Suprapubic skin (tissue), 4 donors: ENCODE data around the gene CDC14A. TPM values are rescaled to one million over a fixed set of nuclear protein-coding genes. Genes with fewer than 3 reads are reported as not detected.
"Not testable (repeated sequence)": the region's sequence is repeated elsewhere in the genome, so short reads cannot be mapped to it uniquely, and the experiment has no call there.

Experiments used
- DNase-seq, 2 donors: peaks; one replicate each; pipeline ENCODE4 v3.0.0-alpha.2; 2019; ENCODE audit warnings: low spot score in 2 of 2
- H3K27ac ChIP-seq: fragments of 200-600 bp; sonication (generic); one replicate; pipeline ENCODE4 v1.5.1; 2019
- H3K27me3 ChIP-seq: fragments of 200-600 bp; sonication (generic); one replicate; pipeline ENCODE4 v1.5.1; 2019
- H3K36me3 ChIP-seq: fragments of 200-600 bp; sonication (generic); one replicate; pipeline ENCODE4 v1.5.1; 2019
- H3K4me1 ChIP-seq: fragments of 200-600 bp; sonication (generic); one replicate; pipeline ENCODE4 v1.5.1; 2019
- H3K4me3 ChIP-seq: fragments of 200-600 bp; sonication (generic); one replicate; pipeline ENCODE4 v1.5.1; 2019; ENCODE audit warnings: mild to moderate bottlenecking
- H3K9me3 ChIP-seq: fragments of 200-600 bp; sonication (generic); one replicate; pipeline ENCODE4 v1.5.1; 2019
- CTCF ChIP-seq, 2 donors: fragments of 200-600 bp in 1 of 2; fragments of 450-650 bp in 1 of 2; sonication (generic) in 1 of 2; IDR thresholded peaks; one replicate each; pipeline ENCODE4 v1.5.1; 2016 to 2019; ENCODE audit warnings: antibody characterized with exemption in 2 of 2, mild to moderate bottlenecking in 1 of 2, moderate library complexity in 1 of 2
- EP300 ChIP-seq: sonication (generic); formaldehyde crosslinking; IDR thresholded peaks from one replicate; pipeline ENCODE4 v1.6.1; 2017; ENCODE audit warnings: antibody characterized with exemption
- POLR2A ChIP-seq, 2 donors: fragments of 450-650 bp; IDR thresholded peaks; one replicate each; pipeline ENCODE4 v1.6.1; 2017; ENCODE audit warnings: antibody characterized with exemption in 2 of 2, mild to moderate bottlenecking in 2 of 2, moderate library complexity in 2 of 2
- POLR2AphosphoS5 ChIP-seq, 3 donors: sonication (generic); formaldehyde crosslinking; IDR thresholded peaks; one replicate each; pipeline ENCODE4 v1.6.1; 2017; ENCODE audit warnings: antibody characterized with exemption in 3 of 3
- WGBS: methylation state at CpG from one replicate; pipeline ENCODE4 v1.1.5; 2018; 5-methylcytosine and 5-hydroxymethylcytosine counted together
- total RNA-seq, 4 donors: library from RNA; depleted of rRNA; stranded (reverse); fragments of >200 nt; gene quantifications; one replicate each; pipeline ENCODE4 v1.1.0, GENCODE V29; 2016

CDC14A gene
- total RNA-seq, 4 donors from 2014 or later = 9.9 to 22.8 (median 17.5) TPM

DNA sequence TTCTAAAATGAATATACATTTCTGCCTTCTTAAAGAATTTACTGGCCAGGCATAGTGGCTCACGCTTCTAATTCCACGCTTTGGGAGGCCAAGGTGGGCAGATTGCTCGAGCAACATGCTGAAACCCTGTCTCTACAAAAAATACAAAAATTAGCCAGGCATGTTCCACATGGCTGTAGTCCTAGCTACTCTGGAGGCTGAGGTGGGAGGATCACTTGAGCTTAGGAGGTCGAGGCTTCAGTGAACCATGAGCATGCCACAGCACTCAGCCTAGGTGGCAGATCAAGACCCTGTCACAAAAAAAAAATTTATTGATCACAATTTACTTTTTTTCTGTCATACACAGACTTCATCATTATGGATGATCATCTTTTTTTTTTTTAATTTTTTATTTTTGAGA is 11.5 kb downstream of the CDC14A start:
- no peak for DNase-seq
- Histone ChIP-seq H3K36me3 (no peaks in the 10 kb centered on the region), H3K27ac (no peak overlapping the region), H3K4me1 (peaks cover 14% of the 10 kb centered on the region), H3K27me3 (no peaks in the 10 kb centered on the region), H3K9me3 (no peaks in the 10 kb centered on the region), H3K4me3 (no peak overlapping the region)
- 97% methylated on average over 4 of the region's 4 CpGs for WGBS
- TF ChIP-seq EP300 (no peak), POLR2A (IDR thresholded peaks at IDR 0.05) (no peak), CTCF (IDR thresholded peaks at IDR 0.05) (no peak), POLR2AphosphoS5 (IDR thresholded peaks at IDR 0.05) (no peak)

DNA sequence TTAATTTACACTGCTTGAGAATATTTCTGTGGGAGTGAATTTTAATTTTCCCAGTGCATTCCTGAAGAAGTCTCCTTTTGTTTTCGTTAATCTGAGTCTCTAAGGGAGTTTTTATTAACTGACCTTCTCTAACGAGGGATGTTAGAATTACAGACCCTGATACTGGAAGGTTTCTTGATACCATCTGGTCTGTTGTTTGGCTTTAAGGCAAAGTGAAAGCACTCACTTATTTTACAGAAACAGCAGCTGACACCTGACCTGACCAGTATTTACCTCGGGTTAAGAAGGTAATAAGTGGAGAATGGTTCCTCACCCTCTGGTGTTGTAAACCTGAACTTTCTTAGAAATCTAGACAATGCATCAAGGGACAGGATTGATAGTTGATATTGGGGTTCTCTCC is 12.4 kb downstream of the CDC14A start:
- 65% methylated on average over 3 of the region's 3 CpGs for WGBS

GRCh38 chr1:100366209-100366525 is 13.9 kb downstream of the CDC14A start:
- no peaks in the 10 kb centered on the region for H3K36me3 ChIP-seq
- no peak overlapping the region for H3K4me3 ChIP-seq
- no peaks in the 10 kb centered on the region for H3K27me3 ChIP-seq
- peaks cover 7% of the 10 kb centered on the region for H3K4me1 ChIP-seq
- 74% methylated on average over 1 of the region's 1 CpG for WGBS
- no peak overlapping the region for H3K27ac ChIP-seq
- no peaks in the 10 kb centered on the region for H3K9me3 ChIP-seq
- TF ChIP-seq EP300 (no peak), POLR2A (IDR thresholded peaks at IDR 0.05) (no peak), CTCF (IDR thresholded peaks at IDR 0.05) (no peak), POLR2AphosphoS5 (IDR thresholded peaks at IDR 0.05) (no peak)
- no peak for DNase-seq

More for the DNA sequence above, 12.4 kb downstream of the CDC14A start:
- no peak overlapping the region for H3K27ac ChIP-seq
- H3K36me3 ChIP-seq = no peaks in the 10 kb centered on the region
- no peak overlapping the region for H3K4me3 ChIP-seq
- H3K4me1 ChIP-seq = peaks cover 8% of the 10 kb centered on the region
- DNase-seq = no peak
- no peak for TF ChIP-seq POLR2AphosphoS5 (IDR thresholded peaks at IDR 0.05)
- TF ChIP-seq EP300 = no peak
- TF ChIP-seq POLR2A (IDR thresholded peaks at IDR 0.05) = no peak
- TF ChIP-seq CTCF (IDR thresholded peaks at IDR 0.05) = no peak
- no peaks in the 10 kb centered on the region for H3K9me3 ChIP-seq
- H3K27me3 ChIP-seq = no peaks in the 10 kb centered on the region

- not testable (repeated sequence) for H3K27me3 ChIP-seq, H3K4me3 ChIP-seq, H3K9me3 ChIP-seq, DNase-seq, H3K27ac ChIP-seq, H3K4me1 ChIP-seq, H3K36me3 ChIP-seq
- 100% methylated on average over 4 of the region's 4 CpGs for WGBS
Measured at GRCh38 chr1:100369339-100369738, 17.0 kb downstream of the CDC14A start.

- 95% methylated on average over 5 of the region's 5 CpGs for WGBS
- not testable (repeated sequence) for H3K4me3 ChIP-seq
Measured at GRCh38 chr1:100373953-100374352, 21.6 kb downstream of the CDC14A start.

GRCh38 chr1:100376890-100377289 is 24.6 kb downstream of the CDC14A start:
- not testable (repeated sequence) for H3K27me3 ChIP-seq, H3K4me1 ChIP-seq, H3K4me3 ChIP-seq, H3K27ac ChIP-seq, DNase-seq, H3K36me3 ChIP-seq, H3K9me3 ChIP-seq
- WGBS = 95% methylated on average over 6 of the region's 6 CpGs

More at GRCh38 chr1:100373953-100374352, 21.6 kb downstream of the CDC14A start:
- not testable (repeated sequence) for H3K4me1 ChIP-seq, H3K27me3 ChIP-seq, H3K9me3 ChIP-seq, H3K36me3 ChIP-seq, DNase-seq, H3K27ac ChIP-seq

- H3K9me3 ChIP-seq = no peaks in the 10 kb centered on the region
- DNase-seq = no peak
- no peaks in the 10 kb centered on the region for H3K36me3 ChIP-seq
- TF ChIP-seq POLR2A (IDR thresholded peaks at IDR 0.05) (no peak), POLR2AphosphoS5 (IDR thresholded peaks at IDR 0.05) (no peak), EP300 (no peak), CTCF (IDR thresholded peaks at IDR 0.05) (no peak)
- no peak overlapping the region for H3K4me3 ChIP-seq
- H3K27me3 ChIP-seq = no peaks in the 10 kb centered on the region
- no peak overlapping the region for H3K27ac ChIP-seq
- no peaks in the 10 kb centered on the region for H3K4me1 ChIP-seq
Measured at GRCh38 chr1:100377590-100378361, 25.5 kb downstream of the CDC14A start.
